ENCODE data around the gene GTF2H3. TPM values are rescaled to one million over a fixed set of nuclear protein-coding genes. Genes with fewer than 3 reads are reported as not detected.
A peak's percentile ranks its signal among the peaks of the same experiment; 100 is the strongest.

The GTF2H3 gene
- total and polyA plus RNA-seq, 2 experiments from 2014 or later = 10.5 to 27.7 TPM

DNA sequence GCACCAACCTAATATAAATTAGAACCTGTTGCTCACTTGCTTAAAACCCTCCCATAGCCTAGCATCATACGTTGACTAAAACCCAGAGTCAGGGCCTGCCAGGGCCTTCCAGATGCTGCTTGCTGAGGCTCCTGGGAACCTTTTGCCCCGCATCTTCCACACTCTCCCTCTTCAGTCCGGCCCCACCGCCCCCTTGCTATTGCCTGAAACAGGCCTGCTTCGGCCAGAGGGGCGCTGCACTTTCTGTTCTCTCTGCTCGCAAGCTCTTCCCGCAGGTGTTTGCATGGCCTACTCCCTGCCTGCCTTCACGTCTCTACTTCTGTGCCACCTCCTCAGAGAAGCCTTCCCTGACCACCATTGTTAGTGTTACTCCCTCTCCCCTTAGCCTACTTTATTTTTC is 23.6 kb downstream of the GTF2H3 start:
- no peak overlapping the region for H3K4me2 ChIP-seq
- Mint-ChIP-seq H3K27me3 (ENCODE audit: insufficient read depth, low read depth, poor library complexity) (peaks cover 3% of the 10 kb centered on the region), H3K36me3 (ENCODE audit: low read depth) (peaks cover 43% of the 10 kb centered on the region), H3K4me1 (no peaks in the 10 kb centered on the region), H3K27ac (no peak overlapping the region), H3K4me3 (no peak overlapping the region), H3K9me3 (no peaks in the 10 kb centered on the region)
- no peaks in the 10 kb centered on the region for H3K27me3 ChIP-seq (ENCODE audit: insufficient read depth)
- H3K4me3 ChIP-seq = no peak overlapping the region
- H2AFZ ChIP-seq = no peak overlapping the region
- H3K36me3 ChIP-seq (ENCODE audit: insufficient read depth) = peaks cover 8% of the 10 kb centered on the region
- no peaks in the 10 kb centered on the region; the same call in 1 of the 2 replicates for H4K20me1 ChIP-seq (replicated peaks; ENCODE audit: insufficient read depth)
- TF ChIP-seq ZNF462 (CRISPR knock-in tag; IDR thresholded peaks at IDR 0.05) (no peak), CTCF (conservative IDR thresholded peaks at IDR 0.05; ENCODE audit: low read depth in 2 of 2) (peak in 1 of 2 experiments; percentile 43; a peak in 3 of 4 replicates), POLR2AphosphoS5 (IDR thresholded peaks at IDR 0.05; ENCODE audit: low read depth) (no peak), ZNF114 (CRISPR knock-in tag; IDR thresholded peaks at IDR 0.05) (no peak), NANOG (IDR thresholded peaks at IDR 0.05; ENCODE audit: borderline replicate concordance) (no peak)
- peak; percentile 66 for ATAC-seq
- no peak overlapping the region for H3K27ac ChIP-seq (ENCODE audit: low read depth)
- no peaks in the 10 kb centered on the region for H3K4me1 ChIP-seq (ENCODE audit: insufficient read depth)
- peak; percentile 53 for DNase-seq (ENCODE audit: low spot score)
- H3K79me2 ChIP-seq (replicated peaks; ENCODE audit: insufficient read depth) = no peaks in the 10 kb centered on the region
- H3F3A ChIP-seq (replicated peaks; ENCODE audit: low read depth) = peaks cover 4% of the 10 kb centered on the region; the same call in 1 of the 2 replicates
- no peaks in the 10 kb centered on the region for H3K9me2 ChIP-seq (ENCODE audit: insufficient read depth)

Data from GM23338 (cell line).